GM18517 (cell line): Measurements from ENCODE around the gene PLA2G4B.

ENCODE experiments used
- ATAC-seq: cut with Tn5 transposase; IDR thresholded peaks from one replicate; pipeline ENCODE4 v1.9.1; 2021; ENCODE audit warnings: mild to moderate bottlenecking, moderate library complexity; ENCODE audit not compliant: unreplicated experiment

The PLA2G4B gene

GRCh38 chr15:41868321-41868720 lies 29.7 kb downstream of the PLA2G4B start:
- no peak for ATAC-seq

GRCh38 chr15:41869770-41870688 lies 31.4 kb downstream of the PLA2G4B start:
- no peak for ATAC-seq

- ATAC-seq: no peak
Measured at GRCh38 chr15:41870689-41871081, 32.0 kb downstream of the PLA2G4B start.

- no peak for ATAC-seq
Measured at GRCh38 chr15:41871175-41871905, 32.7 kb downstream of the PLA2G4B start.

GRCh38 chr15:41872166-41872747 lies 33.6 kb downstream of the PLA2G4B start:
- no peak for ATAC-seq

- no peak for ATAC-seq
Measured at GRCh38 chr15:41873711-41874110, 35.1 kb downstream of the PLA2G4B start.

- ATAC-seq: no peak
Measured at GRCh38 chr15:41874736-41875135, 36.1 kb downstream of the PLA2G4B start.

- ATAC-seq: no peak
Measured at GRCh38 chr15:41876007-41876406, 37.4 kb downstream of the PLA2G4B start.

- ATAC-seq: no peak
Measured at GRCh38 chr15:41876689-41877088, 38.0 kb downstream of the PLA2G4B start.

- no peak for ATAC-seq
Measured at GRCh38 chr15:41877631-41878354, 39.1 kb downstream of the PLA2G4B start.

- no peak for ATAC-seq
Measured at GRCh38 chr15:41878355-41878699, 39.7 kb downstream of the PLA2G4B start.

- no peak for ATAC-seq
Measured at GRCh38 chr15:41879321-41879845, 40.7 kb downstream of the PLA2G4B start.

GRCh38 chr15:41880156-41880877 lies 41.7 kb downstream of the PLA2G4B start:
- ATAC-seq: no peak

GRCh38 chr15:41881086-41881485 lies 42.4 kb downstream of the PLA2G4B start:
- ATAC-seq: no peak

- no peak for ATAC-seq
Measured at GRCh38 chr15:41881550-41881919, 42.9 kb downstream of the PLA2G4B start.

- ATAC-seq: no peak
Measured at GRCh38 chr15:41881920-41882688, 43.5 kb downstream of the PLA2G4B start.

- ATAC-seq: no peak
Measured at GRCh38 chr15:41882689-41883483, 44.2 kb downstream of the PLA2G4B start.

- ATAC-seq: no peak
Measured at GRCh38 chr15:41883484-41883825, 44.8 kb downstream of the PLA2G4B start.

- ATAC-seq: no peak
Measured at GRCh38 chr15:41884458-41884857, 45.8 kb downstream of the PLA2G4B start.
